ENCODE results near the gene HS3ST5. TPM values are rescaled to one million over a fixed set of nuclear protein-coding genes. Genes with fewer than 3 reads are reported as not detected.

Gene HS3ST5
- total and polyA plus RNA-seq, 4 donors, result 0.02 to 0.18 (median 0.04) TPM; not detected in 1

- H3K4me1 ChIP-seq (ENCODE audit: control insufficient read depth in 5 of 5, insufficient read depth in 5 of 5, low read length in 5 of 5), result no peaks in the 10 kb centered on the region
- H3K27ac ChIP-seq (ENCODE audit: low read depth in 1 of 2, low read length in 1 of 2), result no peak overlapping the region
- ATAC-seq (ENCODE audit: insufficient read depth, low FRiP score), result no peak
- no peaks in the 10 kb centered on the region for H3K9me3 ChIP-seq (ENCODE audit: control insufficient read depth in 4 of 4, insufficient read depth in 3 of 4, low read length in 3 of 4)
- no peak overlapping the region for H3K9ac ChIP-seq (ENCODE audit: insufficient read depth in 1 of 2, low read length in 2 of 2)
- no peak overlapping the region for H3K4me3 ChIP-seq
- no peaks in the 10 kb centered on the region for H3K36me3 ChIP-seq (ENCODE audit: control insufficient read depth in 4 of 4, insufficient read depth in 4 of 4, low read length in 4 of 4)
- TF ChIP-seq CTCF (IDR thresholded peaks at IDR 0.05; ENCODE audit: control extremely low read depth, extremely low read depth), result no peak
- DNase-seq, result no peak
- peaks cover 0 to 3% (median 2%) of the 10 kb centered on the region in 3 donors for H3K27me3 ChIP-seq (ENCODE audit: control insufficient read depth in 3 of 3, insufficient read depth in 3 of 3, low read length in 2 of 3)
Observed at GRCh38 chr6:114355300-114355699, 12.5 kb upstream of the HS3ST5 start.

GRCh38 chr6:114354482-114354881, 11.7 kb upstream of the HS3ST5 start:
- Histone ChIP-seq H3K9ac (ENCODE audit: insufficient read depth in 1 of 2, low read length in 2 of 2) (no peak overlapping the region), H3K9me3 (ENCODE audit: control insufficient read depth in 4 of 4, insufficient read depth in 3 of 4, low read length in 3 of 4) (no peaks in the 10 kb centered on the region), H3K36me3 (ENCODE audit: control insufficient read depth in 4 of 4, insufficient read depth in 4 of 4, low read length in 4 of 4) (no peaks in the 10 kb centered on the region), H3K27me3 (ENCODE audit: control insufficient read depth in 3 of 3, insufficient read depth in 3 of 3, low read length in 2 of 3) (peaks cover 0 to 3% (median 2%) of the 10 kb centered on the region in 3 donors), H3K4me1 (ENCODE audit: control insufficient read depth in 5 of 5, insufficient read depth in 5 of 5, low read length in 5 of 5) (no peaks in the 10 kb centered on the region), H3K27ac (ENCODE audit: low read depth in 1 of 2, low read length in 1 of 2) (no peak overlapping the region), H3K4me3 (no peak overlapping the region)
- no peak for TF ChIP-seq CTCF (IDR thresholded peaks at IDR 0.05; ENCODE audit: control extremely low read depth, extremely low read depth)
- no peak for DNase-seq
- WGBS, 2 donors, result 95 to 98% methylated on average over 2 of the region's 2 CpGs
- no peak for ATAC-seq (ENCODE audit: insufficient read depth, low FRiP score)

- Histone ChIP-seq H3K36me3 (ENCODE audit: control insufficient read depth in 4 of 4, insufficient read depth in 4 of 4, low read length in 4 of 4) (no peaks in the 10 kb centered on the region), H3K27me3 (ENCODE audit: control insufficient read depth in 3 of 3, insufficient read depth in 3 of 3, low read length in 2 of 3) (peaks cover 0 to 37% (median 22%) of the 10 kb centered on the region in 3 donors), H3K4me3 (no peak overlapping the region), H3K9me3 (ENCODE audit: control insufficient read depth in 4 of 4, insufficient read depth in 3 of 4, low read length in 3 of 4) (peaks cover 0 to 4% (median 0%) of the 10 kb centered on the region in 4 donors), H3K4me1 (ENCODE audit: control insufficient read depth in 5 of 5, insufficient read depth in 5 of 5, low read length in 5 of 5) (peaks cover 0 to 10% (median 0%) of the 10 kb centered on the region in 5 donors), H3K9ac (ENCODE audit: insufficient read depth in 1 of 2, low read length in 2 of 2) (no peak overlapping the region), H3K27ac (ENCODE audit: low read depth in 1 of 2, low read length in 1 of 2) (no peak overlapping the region)
- WGBS, 2 donors, result 77 to 79% methylated on average over 4 of the region's 4 CpGs
- DNase-seq (no peak), ATAC-seq (ENCODE audit: insufficient read depth, low FRiP score) (no peak)
- TF ChIP-seq CTCF (IDR thresholded peaks at IDR 0.05; ENCODE audit: control extremely low read depth, extremely low read depth), result no peak
Observed at GRCh38 chr6:114346451-114346850, 3.6 kb upstream of the HS3ST5 start.

GRCh38 chr6:114344971-114345275, 2.1 kb upstream of the HS3ST5 start:
- Histone ChIP-seq H3K4me3 (no peak overlapping the region), H3K36me3 (ENCODE audit: control insufficient read depth in 4 of 4, insufficient read depth in 4 of 4, low read length in 4 of 4) (no peaks in the 10 kb centered on the region), H3K27me3 (ENCODE audit: control insufficient read depth in 3 of 3, insufficient read depth in 3 of 3, low read length in 2 of 3) (peaks cover 0 to 49% (median 28%) of the 10 kb centered on the region in 3 donors), H3K9me3 (ENCODE audit: control insufficient read depth in 4 of 4, insufficient read depth in 3 of 4, low read length in 3 of 4) (peaks cover 0 to 4% (median 0%) of the 10 kb centered on the region in 4 donors), H3K9ac (ENCODE audit: insufficient read depth in 1 of 2, low read length in 2 of 2) (no peak overlapping the region), H3K4me1 (ENCODE audit: control insufficient read depth in 5 of 5, insufficient read depth in 5 of 5, low read length in 5 of 5) (peaks cover 0 to 12% (median 0%) of the 10 kb centered on the region in 5 donors), H3K27ac (ENCODE audit: low read depth in 1 of 2, low read length in 1 of 2) (no peak overlapping the region)
- TF ChIP-seq CTCF (IDR thresholded peaks at IDR 0.05; ENCODE audit: control extremely low read depth, extremely low read depth), result no peak
- DNase-seq (no peak), ATAC-seq (ENCODE audit: insufficient read depth, low FRiP score) (no peak)
- 73 to 89% methylated on average over 1 of the region's 1 CpG for WGBS, 2 donors
